GM18502 (cell line): ENCODE results near the gene MBNL2.
A peak's percentile ranks its signal among the peaks of the same experiment; 100 is the strongest.

Experiments used
- ATAC-seq: cut with Tn5 transposase; IDR thresholded peaks from one replicate; pipeline ENCODE4 v1.9.1; 2021; ENCODE audit warnings: mild to moderate bottlenecking; ENCODE audit not compliant: unreplicated experiment, poor library complexity

Gene MBNL2, protein sequence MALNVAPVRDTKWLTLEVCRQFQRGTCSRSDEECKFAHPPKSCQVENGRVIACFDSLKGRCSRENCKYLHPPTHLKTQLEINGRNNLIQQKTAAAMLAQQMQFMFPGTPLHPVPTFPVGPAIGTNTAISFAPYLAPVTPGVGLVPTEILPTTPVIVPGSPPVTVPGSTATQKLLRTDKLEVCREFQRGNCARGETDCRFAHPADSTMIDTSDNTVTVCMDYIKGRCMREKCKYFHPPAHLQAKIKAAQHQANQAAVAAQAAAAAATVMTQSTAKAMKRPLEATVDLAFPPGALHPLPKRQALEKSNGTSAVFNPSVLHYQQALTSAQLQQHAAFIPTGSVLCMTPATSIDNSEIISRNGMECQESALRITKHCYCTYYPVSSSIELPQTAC

DNA sequence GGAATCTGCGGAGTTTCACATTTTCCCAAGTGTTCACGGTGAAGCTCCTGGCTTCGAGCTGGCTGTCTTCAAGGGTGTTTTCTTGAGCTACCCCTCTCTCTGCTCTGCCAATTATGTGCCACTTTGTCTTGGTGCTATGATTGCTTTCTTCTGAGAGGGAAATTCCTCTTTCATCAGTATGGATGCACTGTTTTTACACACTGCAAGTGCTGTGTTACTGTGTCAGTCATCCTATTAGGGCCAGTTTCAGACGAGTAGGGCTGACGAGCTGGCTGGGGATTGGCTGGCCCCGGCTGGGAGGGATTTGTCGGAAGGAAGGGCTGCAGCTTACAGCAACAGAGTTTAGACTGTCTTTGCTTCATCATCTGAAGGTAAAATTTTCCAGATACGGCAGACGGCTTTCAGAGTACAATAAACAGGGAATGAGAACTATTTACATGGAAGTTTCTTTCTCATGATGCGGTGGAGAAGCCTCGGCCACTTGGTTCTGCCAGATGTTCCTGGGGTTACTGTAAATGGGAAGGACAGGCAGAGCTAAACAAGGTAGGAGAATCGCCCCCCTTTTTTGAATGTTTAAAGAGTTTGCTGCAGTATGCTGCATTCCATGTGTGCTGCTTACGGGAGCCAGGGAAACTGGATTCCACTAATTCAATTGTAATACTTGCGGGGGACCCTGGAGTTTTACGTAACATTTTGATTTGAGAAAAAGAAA lies at the start of gene MBNL2:
MBNL2 (plus strand) TSS at position 345 of the 712 bp plus-strand sequence. CDS start 53,903 bp downstream, outside the sequence.
- peak; percentile 95 for ATAC-seq

DNA sequence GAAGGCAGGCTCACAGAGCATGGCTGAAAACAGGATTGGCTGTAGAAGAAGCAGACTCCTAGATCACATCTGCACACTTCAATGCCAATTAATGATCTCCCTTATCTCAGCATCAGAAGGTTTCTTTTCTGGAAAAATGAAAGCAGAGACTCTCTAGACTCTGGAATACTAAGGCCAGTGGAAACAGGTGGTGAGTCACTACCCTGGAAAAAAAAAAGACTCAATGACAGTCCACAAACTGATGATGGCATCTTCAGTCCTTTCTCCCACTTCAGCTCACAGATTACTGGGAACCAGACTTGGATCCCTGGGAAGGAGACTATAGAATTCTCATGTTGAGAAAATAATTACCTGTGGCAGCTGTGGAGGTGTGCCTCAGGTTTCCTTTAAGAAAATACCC lies 47.5 kb upstream of the MBNL2 start:
- ATAC-seq: no peak

DNA sequence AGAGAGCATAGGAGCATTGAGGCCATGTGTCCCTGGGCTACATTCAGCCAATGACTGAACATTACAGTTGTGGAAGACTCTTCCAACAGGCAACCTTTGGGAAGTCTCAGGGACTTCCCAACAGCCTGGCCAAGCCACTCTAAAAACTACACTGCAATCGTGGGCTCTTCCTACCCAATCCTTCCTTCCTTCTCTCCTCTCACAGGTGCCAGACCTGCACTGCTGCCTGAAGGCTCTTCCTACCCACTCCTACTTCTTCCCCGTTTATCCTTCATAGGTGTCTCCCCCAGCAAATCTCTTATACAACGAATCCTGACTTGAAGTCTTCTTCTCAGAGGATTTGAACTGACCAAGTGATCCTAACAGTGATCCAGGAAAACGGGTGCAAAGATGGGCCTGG lies 47.1 kb upstream of the MBNL2 start:
- no peak for ATAC-seq

DNA sequence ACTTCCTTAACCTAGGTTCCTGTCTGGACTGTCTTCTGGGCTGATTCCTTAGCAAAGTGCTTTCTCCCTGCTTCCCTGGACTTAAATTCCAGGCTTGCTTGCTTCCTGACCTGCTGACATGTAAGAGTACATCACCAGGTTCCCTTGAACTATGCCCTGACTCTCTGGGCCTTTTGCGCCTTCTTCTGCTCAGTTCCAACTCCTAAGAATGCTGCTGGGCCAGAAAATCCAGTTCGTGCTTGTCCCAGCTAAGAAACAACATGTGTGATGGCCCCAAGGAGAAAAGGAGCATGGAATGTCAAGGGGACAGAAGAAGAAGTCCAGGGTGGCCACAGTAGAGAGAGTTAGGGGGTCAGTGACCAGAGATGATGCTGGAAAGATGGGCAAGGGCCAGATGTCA lies 42.6 kb upstream of the MBNL2 start:
- ATAC-seq: no peak

DNA sequence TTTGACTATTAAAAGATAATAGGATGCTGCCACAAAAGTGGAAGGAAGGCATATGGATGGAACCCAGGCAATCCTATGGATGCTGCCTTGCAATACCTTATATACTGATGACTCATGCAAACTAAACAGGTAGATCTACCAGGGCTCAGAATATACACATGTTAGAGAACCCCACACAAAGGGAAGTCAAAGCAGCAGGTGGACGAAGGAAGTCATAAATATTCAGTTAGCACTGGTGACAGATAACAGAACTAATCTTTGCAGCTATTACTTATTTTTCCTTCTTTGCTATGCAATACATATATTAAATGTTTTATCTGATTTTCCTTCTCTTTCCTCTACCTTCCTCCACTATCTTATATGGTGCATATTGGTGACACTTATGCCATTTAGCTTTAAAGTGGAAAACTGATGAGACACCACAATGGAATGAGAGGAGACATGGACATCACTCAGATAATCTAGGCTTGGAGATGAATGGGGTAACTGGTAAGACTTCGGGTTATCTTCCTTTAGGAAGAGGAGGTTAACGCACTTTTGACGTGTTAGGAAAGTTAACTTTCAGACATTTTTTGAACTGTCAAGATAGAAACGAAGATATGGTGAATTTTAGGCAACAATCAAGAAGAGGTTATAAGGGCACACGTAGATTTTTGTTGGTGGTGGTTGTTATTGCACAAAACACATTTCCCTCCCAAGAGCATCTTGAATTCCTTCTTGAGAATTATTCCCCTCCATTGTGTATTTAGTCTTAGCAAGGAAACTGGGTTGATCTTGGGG lies 39.8 kb upstream of the MBNL2 start:
- no peak for ATAC-seq

DNA sequence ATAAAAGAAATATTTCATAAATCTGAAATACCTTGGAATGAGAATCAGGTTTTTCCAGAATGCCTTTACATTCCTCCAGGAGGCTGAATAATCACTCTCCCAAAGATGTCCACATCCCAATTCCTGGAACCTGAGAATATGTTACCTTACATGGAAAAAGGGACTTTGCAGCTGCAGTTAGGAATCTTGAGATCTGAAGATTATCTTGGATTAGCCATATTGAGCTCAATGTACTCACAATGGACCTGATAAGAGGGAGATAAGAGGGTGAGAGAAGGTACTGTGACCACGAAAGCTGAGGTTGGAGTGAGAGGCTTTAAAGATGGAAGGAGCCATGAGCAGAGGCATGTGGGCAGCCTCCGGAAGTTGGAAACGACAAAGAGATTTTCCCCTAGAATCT lies 36.8 kb upstream of the MBNL2 start:
- no peak for ATAC-seq

DNA sequence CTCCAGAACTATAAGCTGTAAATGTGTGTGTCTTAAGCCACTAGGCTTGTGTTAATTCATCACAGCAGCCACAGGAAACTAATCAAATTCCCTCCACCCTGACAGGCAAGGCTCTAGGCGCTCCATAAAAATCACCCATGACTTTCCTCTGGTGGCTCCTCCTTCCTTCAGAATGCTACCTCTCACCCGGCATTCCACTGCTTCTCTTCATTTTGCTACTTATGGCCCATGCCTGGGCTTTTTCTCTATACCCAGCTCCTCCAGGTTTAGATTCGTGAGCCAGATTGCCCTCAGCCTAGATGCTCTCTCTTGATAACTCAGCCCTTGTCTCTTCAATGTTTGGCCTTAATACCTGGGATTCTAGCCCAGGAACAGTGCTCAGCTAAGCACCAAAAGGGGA lies 36.4 kb upstream of the MBNL2 start:
- no peak for ATAC-seq

DNA sequence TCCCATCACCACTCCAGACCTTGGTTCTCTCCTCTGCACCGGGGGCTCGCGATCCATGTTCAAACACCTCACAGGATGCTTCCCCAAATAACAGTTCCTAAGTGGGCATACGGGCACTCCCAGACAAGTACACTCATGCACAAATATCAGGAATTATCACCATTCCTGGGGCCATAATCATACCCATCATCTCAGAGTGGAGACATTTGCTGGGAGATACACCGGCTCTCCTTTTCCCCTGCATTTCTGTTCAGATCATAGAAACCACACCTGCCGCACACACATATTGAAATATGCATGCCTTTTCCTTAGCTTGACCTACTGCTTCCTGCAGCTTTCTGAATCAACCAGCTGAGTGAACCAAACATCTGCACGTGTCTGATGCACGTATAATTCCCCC lies 33.9 kb upstream of the MBNL2 start:
- ATAC-seq: no peak

DNA sequence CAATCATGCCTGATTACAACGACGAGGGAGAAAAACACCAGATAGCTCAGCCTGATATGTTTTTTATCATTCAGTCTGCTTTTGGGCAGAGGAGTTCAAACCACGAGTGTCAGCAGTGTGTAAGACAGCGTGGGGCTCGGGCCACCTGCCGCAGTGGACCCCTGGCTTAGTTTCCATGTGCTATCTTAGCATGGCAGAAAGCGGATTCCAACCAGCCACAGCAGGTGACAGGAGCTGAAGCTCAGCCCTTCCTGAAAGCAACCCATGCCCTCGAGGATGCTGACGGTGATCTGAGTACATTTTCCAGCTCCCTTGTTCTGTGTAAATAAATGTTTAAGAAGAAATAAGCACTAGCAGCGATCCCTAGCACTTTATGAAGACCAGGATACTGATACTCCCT lies 32.2 kb upstream of the MBNL2 start:
- no peak for ATAC-seq

DNA sequence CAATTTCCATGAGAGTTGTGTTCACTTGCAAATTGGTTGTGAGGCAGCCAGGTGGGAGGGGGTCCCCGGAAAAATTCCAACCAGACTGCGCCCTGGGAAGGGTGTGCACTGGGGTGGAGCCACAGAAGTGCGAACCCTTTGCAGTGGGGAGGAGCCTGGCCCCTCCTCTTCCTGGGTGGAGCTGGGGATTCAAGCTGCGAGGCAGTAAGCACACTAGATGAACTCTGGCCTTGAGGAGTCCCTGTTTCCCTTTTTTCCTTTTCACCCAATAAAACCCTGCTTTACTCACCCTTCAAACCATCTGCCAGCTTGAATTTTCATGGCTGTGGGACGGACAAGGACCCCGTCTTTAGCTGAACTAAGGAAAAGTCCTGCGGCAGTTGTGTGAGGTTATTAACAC lies 31.0 kb upstream of the MBNL2 start:
- ATAC-seq: no peak

DNA sequence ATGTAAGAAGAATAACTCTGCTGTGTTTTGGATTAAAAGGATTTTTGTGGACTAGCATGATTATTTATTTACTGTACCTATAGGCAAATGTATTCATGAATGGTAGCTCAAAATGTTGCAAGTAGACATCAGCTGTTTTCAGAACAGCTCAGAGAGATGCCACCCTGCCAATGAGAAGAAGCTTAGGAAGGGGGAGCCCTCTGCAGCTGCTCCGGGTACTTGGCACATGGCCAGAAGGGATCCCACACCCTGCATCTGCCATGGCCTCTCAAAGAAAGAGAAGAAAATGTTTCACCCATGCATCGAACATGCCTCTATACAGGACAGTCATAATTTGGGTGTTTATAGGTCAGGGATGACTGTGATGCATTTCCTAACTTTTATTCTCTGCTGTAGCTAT lies 30.5 kb upstream of the MBNL2 start:
- ATAC-seq: no peak

DNA sequence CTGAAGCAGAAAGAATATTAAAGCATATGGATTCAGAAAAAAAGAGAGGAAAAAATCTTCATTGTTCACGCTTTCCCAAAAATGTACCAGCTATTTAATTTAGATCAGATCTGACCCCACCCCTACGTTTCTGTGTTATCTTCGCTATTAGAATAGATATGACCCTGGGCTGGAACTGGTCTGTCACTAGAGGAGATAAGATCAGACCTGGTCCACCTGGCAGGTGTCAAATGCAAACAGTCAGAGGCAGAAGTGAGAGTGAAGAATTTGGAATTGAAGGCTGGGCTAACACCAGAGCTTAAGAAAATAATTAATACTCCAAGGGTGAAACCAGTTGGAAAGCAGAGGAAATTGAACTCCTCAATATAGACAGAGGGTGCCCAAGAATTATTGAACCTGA lies 30.0 kb upstream of the MBNL2 start:
- ATAC-seq: no peak

DNA sequence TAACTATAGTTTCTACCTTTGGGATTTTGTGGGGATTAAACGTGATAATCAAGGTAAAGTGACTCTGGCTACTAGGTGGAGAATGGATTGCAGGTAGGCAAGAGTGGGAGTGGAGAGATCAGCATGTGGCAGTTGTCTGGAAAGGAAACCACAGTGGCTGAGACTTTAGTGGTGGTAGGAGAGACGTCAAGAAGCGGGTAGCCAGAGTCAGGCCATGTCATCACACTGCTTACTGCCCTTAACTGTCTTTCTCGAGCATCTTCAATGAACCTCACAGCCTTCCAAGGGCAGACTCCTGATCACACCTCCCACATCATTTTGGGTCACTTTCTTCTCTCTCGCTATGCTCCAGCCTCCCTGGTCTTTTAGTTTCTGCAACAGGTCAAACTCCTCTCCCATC lies 28.6 kb upstream of the MBNL2 start:
- no peak for ATAC-seq

DNA sequence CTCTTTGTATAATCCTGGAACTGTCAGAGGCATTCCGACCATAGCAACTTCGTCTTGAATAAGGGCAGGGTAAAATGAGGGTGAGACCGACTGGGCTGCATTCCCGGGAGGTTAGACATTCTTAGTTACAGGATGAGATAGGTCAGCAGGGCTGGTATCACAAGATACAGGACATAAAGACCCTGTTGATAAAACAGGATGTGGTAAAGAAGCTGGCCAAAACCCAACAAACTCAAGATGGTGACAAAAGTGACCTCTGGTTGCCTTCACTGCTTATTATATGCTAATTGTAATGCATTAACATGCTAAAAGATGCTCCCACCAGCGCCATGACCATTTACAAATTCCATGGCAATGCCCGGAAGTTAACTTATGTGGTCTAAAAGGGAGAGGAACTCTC lies 27.7 kb upstream of the MBNL2 start:
- no peak for ATAC-seq

DNA sequence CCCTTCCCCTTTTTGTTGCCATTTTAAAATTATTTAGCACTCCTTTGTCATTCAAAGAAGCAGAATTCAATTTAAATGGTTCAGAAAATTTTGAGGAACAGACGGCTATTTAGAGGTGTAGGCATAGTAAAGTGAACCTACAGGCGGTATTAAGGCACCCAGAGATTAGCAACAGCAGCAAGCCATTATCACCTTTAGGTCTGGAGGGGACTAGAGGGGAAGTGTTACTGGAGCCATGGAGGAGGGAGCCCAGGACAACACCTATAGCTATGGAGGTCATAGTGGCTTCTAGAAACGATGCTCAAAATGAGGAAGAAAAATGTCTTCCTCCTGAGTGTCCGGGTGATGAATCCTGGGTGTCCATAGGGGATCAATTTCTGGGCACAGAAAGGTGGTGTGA lies 25.8 kb upstream of the MBNL2 start:
- ATAC-seq: no peak

DNA sequence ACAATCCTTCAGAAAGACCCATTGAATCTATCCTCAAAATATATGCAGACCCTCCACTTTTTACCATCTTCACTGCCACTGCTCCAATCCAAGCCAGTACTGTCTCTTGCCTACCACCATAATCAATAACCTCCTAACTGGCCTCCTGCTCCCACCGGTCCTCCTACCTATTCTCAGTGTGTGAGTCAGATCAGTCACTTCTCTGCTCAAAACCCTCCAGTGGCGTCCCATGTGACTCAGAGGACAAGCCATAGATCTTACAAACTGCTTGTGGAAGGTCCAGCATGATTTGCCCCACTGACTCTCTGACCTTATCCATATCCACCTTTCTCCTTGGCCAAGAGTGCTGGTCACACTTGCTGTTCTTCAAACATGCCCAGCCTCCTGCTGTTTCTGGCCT lies 23.4 kb upstream of the MBNL2 start:
- ATAC-seq: no peak

DNA sequence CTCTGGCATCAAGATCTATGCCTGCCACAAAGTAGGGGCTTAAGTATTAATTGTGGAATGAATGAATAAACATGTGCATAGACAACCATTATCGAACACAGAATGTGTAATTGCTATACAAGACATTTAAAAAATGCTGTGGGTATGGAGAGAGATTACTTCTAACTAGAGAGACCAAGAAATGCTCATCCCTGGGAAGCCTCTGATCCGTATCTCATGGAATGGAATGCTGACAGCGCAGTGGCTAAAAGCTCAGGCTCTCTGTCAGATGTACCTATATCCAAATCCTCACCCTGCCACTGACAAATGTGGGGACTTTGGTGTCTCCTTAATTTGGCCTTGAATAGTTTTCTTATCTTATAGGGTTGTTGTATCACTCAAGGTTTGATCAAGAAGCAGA lies 22.7 kb upstream of the MBNL2 start:
- ATAC-seq: no peak

DNA sequence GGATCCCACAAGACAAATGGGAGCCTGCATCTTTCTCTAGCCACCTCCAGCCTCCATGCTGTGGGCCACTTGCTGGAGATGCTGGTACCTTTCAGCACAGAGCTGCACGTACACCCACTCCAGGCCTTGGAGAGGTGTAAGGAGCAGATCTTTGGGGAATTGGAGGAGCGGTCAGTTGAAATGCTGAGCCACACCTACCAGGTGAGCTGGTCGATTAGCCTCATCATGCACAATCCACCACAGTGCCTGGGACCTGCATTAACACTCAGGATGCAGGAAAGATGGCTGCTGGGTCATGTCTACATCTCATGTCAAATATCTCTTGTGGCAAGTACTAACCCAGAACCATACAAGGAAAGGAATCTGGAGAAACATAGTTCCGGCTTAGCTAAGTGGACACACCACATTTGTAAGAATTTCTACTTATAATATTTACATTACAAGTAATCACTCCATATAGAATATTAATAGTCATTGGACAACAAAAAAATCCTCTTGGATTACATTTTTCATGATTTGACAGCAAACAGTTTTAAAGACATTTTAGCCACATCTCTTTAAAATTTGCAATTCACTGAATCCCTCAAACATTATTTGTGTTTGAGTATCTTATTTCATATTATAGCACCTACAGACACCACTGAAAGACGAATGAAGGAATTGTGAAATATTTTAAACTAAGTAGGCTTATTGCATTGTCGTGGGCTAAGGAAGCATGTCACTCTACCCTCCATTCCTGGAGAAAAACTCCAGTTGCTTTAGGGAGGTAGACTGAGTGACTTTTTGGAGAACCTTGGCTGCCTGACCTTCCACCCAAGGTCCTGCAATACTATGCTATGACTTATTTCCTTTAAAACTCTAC lies 21.8 kb upstream of the MBNL2 start:
- ATAC-seq: no peak

DNA sequence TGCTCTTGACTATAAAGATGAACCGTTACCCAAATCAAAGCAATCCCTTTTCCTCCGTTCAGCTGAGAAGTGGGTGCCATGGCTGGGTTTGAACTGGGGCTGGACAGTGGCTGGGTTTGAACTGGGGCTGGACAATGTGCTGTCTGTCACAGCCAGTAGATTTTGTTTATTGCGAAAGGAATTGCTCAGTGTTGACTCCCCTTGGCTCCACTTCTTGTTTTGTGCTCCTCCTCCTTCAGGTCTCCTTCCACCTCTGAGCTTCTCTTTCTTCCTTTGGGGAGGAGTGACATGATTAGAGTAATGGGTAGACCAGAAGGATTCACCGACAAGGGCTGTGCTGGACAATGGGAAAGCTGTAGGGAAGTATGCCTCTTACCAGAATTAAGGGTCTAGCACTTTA lies 19.4 kb upstream of the MBNL2 start:
- ATAC-seq: no peak

DNA sequence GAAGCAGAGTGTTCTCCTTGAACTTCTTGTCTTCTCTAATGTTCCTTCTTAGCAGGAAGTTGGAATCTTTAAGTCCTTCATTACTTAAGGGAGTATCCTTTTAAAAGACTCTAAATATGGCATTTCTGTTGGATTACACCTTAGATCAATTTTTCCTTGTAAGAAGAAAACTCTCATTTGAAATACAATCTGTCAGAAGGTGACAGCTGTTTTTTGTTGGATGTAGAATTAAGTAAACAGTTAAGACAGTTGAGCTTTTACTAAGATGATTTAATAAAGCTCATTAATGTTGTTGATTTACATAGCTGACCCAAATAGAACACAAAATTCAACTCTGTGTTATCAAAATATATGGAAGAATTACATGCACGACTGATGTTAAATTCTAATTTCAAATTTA lies 16.7 kb upstream of the MBNL2 start:
- no peak for ATAC-seq
